HG02588 (cell line): Measurements from ENCODE around the gene EN2.

Source experiments
- ATAC-seq: cut with Tn5 transposase; IDR thresholded peaks from one replicate; pipeline ENCODE4 v1.9.1; 2021; ENCODE audit warnings: mild to moderate bottlenecking, moderate library complexity; ENCODE audit not compliant: unreplicated experiment

The EN2 gene

GRCh38 chr7:155507576-155507975 is 49.6 kb downstream of the EN2 start:
- ATAC-seq: no peak

- ATAC-seq: no peak
These were observed 50.7 kb downstream of the EN2 start for GRCh38 chr7:155508376-155509358.

GRCh38 chr7:155509359-155509724 is 51.4 kb downstream of the EN2 start:
- ATAC-seq: no peak

GRCh38 chr7:155509725-155510551 is 52.0 kb downstream of the EN2 start:
- ATAC-seq: no peak

GRCh38 chr7:155510975-155511701 is 53.2 kb downstream of the EN2 start:
- no peak for ATAC-seq

- no peak for ATAC-seq
These were observed 53.7 kb downstream of the EN2 start for GRCh38 chr7:155511702-155511996.

GRCh38 chr7:155512246-155512887 is 54.4 kb downstream of the EN2 start:
- ATAC-seq: no peak

GRCh38 chr7:155513543-155514285 is 55.8 kb downstream of the EN2 start:
- no peak for ATAC-seq

GRCh38 chr7:155514296-155514695 is 56.4 kb downstream of the EN2 start:
- ATAC-seq: no peak
